Right lobe of liver (tissue), 4 donors: Measurements from ENCODE around the gene ARMCX2.

Experiments used
- CTCF ChIP-seq, 4 donors: fragments of 200-600 bp in 3 of 4; fragments of 450-650 bp in 1 of 4; IDR thresholded peaks; one replicate each; pipeline versions ENCODE4 v1.5.1 to v1.8.0; 2016 to 2022; ENCODE audit warnings: antibody characterized with exemption in 4 of 4, mild to moderate bottlenecking in 2 of 4
- POLR2A ChIP-seq: fragments of 450-650 bp; IDR thresholded peaks from one replicate; pipeline ENCODE4 v1.6.1; 2017; ENCODE audit warnings: antibody characterized with exemption, mild to moderate bottlenecking
- donor health status: DM: no; HTN: no; CAD: no.
- donor health status: DM: no; HTN: no; CAD: no.
- donor health status: DM: no; HTN: yes; CAD: no.

- TF ChIP-seq CTCF (IDR thresholded peaks at IDR 0.05) (no peak), POLR2A (no peak)
Observed at GRCh38 chrX:101676571-101676970, 16.9 kb upstream of the ARMCX2 start.
